ENCODE measurements around the gene TMEM170B.

GRCh38 chr6:11538052-11538818 is 686 bp downstream of the TMEM170B start:
- no peak for TF ChIP-seq EZH2 (optimal IDR thresholded peaks at IDR 0.05; ENCODE audit: low read depth, low read length)
- TF ChIP-seq CTCF (IDR thresholded peaks at IDR 0.05; ENCODE audit: low read length) = no peak
- TF ChIP-seq EZH2phosphoT487 (IDR thresholded peaks at IDR 0.05; ENCODE audit: low read length) = no peak
